H1 (cell line): ENCODE measurements around the gene GALNT13. TPM values are rescaled to one million over a fixed set of nuclear protein-coding genes. Genes with fewer than 3 reads are reported as not detected.

Experiments used
- NANOG ChIP-seq: IDR thresholded peaks from 2 replicates; pipeline ENCODE4 v1.6.1; 2011; ENCODE audit warnings: low read length, low read depth, mild to moderate bottlenecking, inconsistent platforms; ENCODE audit not compliant: insufficient read depth, poor library complexity, severe bottlenecking
- polyA plus RNA-seq, 7 experiments: library from polyadenylated mRNA; depleted of rRNA in 3 of 7; stranded (reverse) in 5 of 7; unstranded in 2 of 7; fragments of >200 nt in 5 of 7; fragments of 200-250 nt in 2 of 7; gene quantifications; 1 replicate in 5 of 7; 2 replicates in 1 of 7; 4 replicates in 1 of 7; pipeline versions ENCODE4 v1.2.1 to v1.2.3, GENCODE V29; 2011 to 2013; ENCODE audit warnings: missing spikeins in 2 of 7, mixed read lengths in 2 of 7
- total RNA-seq: library from RNA; stranded (reverse); fragmentation: NEBNext Ultra II Directional; extraction: Animal tissue kit (Norgen Biotek cat#: 25700); gene quantifications from 2 replicates; pipeline ENCODE4 v1.2.1, GENCODE V29; 2021
- TF ChIP-seq, protein P1 (sequence below): fragments of 300-600 bp; sonication (generic); IDR thresholded peaks from 2 replicates; pipeline ENCODE4 v1.7.1; 2012; ENCODE audit warnings: low read length, moderate library complexity, mild to moderate bottlenecking, inconsistent platforms; ENCODE audit not compliant: insufficient replicate concordance

The GALNT13 gene
- total and polyA plus RNA-seq, 2 of the 8 experiments (the other 6 are each of a cell fraction or from before 2014, with no cell fraction given) = 3.2 to 9.6 TPM

DNA sequence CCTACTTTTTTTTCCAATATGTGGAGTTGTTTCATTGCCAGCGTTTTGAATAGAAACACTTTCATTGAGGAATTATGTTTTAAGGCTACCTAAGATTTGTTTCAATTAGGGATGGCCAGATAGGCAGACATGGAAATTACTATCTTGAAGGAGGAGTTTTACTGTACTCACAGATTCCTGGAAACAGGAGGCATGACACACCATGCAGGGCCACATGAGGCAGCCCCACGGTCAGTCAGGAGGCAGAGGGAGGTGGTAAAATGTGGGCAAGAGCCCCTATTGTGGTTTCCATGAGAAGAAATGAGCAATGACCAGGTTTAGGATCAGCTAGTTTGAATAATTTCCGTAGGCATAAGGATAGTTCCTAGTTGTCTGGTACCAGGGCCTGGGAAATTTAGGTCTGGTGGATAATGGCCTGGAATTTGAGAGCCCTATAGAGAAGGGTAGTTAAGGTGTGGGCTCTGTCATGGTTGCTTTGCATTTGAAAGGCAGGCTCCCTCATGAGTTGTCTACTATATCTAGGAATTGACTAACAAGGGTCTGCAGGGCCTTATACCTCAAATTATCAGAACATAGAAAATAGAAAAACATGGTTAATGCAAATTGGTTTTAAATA is 466.7 kb downstream of the GALNT13 start (continued):
- TF ChIP-seq, protein P1, sequence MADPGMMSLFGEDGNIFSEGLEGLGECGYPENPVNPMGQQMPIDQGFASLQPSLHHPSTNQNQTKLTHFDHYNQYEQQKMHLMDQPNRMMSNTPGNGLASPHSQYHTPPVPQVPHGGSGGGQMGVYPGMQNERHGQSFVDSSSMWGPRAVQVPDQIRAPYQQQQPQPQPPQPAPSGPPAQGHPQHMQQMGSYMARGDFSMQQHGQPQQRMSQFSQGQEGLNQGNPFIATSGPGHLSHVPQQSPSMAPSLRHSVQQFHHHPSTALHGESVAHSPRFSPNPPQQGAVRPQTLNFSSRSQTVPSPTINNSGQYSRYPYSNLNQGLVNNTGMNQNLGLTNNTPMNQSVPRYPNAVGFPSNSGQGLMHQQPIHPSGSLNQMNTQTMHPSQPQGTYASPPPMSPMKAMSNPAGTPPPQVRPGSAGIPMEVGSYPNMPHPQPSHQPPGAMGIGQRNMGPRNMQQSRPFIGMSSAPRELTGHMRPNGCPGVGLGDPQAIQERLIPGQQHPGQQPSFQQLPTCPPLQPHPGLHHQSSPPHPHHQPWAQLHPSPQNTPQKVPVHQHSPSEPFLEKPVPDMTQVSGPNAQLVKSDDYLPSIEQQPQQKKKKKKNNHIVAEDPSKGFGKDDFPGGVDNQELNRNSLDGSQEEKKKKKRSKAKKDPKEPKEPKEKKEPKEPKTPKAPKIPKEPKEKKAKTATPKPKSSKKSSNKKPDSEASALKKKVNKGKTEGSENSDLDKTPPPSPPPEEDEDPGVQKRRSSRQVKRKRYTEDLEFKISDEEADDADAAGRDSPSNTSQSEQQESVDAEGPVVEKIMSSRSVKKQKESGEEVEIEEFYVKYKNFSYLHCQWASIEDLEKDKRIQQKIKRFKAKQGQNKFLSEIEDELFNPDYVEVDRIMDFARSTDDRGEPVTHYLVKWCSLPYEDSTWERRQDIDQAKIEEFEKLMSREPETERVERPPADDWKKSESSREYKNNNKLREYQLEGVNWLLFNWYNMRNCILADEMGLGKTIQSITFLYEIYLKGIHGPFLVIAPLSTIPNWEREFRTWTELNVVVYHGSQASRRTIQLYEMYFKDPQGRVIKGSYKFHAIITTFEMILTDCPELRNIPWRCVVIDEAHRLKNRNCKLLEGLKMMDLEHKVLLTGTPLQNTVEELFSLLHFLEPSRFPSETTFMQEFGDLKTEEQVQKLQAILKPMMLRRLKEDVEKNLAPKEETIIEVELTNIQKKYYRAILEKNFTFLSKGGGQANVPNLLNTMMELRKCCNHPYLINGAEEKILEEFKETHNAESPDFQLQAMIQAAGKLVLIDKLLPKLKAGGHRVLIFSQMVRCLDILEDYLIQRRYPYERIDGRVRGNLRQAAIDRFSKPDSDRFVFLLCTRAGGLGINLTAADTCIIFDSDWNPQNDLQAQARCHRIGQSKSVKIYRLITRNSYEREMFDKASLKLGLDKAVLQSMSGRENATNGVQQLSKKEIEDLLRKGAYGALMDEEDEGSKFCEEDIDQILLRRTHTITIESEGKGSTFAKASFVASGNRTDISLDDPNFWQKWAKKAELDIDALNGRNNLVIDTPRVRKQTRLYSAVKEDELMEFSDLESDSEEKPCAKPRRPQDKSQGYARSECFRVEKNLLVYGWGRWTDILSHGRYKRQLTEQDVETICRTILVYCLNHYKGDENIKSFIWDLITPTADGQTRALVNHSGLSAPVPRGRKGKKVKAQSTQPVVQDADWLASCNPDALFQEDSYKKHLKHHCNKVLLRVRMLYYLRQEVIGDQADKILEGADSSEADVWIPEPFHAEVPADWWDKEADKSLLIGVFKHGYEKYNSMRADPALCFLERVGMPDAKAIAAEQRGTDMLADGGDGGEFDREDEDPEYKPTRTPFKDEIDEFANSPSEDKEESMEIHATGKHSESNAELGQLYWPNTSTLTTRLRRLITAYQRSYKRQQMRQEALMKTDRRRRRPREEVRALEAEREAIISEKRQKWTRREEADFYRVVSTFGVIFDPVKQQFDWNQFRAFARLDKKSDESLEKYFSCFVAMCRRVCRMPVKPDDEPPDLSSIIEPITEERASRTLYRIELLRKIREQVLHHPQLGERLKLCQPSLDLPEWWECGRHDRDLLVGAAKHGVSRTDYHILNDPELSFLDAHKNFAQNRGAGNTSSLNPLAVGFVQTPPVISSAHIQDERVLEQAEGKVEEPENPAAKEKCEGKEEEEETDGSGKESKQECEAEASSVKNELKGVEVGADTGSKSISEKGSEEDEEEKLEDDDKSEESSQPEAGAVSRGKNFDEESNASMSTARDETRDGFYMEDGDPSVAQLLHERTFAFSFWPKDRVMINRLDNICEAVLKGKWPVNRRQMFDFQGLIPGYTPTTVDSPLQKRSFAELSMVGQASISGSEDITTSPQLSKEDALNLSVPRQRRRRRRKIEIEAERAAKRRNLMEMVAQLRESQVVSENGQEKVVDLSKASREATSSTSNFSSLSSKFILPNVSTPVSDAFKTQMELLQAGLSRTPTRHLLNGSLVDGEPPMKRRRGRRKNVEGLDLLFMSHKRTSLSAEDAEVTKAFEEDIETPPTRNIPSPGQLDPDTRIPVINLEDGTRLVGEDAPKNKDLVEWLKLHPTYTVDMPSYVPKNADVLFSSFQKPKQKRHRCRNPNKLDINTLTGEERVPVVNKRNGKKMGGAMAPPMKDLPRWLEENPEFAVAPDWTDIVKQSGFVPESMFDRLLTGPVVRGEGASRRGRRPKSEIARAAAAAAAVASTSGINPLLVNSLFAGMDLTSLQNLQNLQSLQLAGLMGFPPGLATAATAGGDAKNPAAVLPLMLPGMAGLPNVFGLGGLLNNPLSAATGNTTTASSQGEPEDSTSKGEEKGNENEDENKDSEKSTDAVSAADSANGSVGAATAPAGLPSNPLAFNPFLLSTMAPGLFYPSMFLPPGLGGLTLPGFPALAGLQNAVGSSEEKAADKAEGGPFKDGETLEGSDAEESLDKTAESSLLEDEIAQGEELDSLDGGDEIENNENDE = no peak
- peak; percentile 22 for TF ChIP-seq NANOG
- TF ChIP-seq, all 59 proteins: peak for 2
